ENCODE results near the gene SLC6A7.

DNA sequence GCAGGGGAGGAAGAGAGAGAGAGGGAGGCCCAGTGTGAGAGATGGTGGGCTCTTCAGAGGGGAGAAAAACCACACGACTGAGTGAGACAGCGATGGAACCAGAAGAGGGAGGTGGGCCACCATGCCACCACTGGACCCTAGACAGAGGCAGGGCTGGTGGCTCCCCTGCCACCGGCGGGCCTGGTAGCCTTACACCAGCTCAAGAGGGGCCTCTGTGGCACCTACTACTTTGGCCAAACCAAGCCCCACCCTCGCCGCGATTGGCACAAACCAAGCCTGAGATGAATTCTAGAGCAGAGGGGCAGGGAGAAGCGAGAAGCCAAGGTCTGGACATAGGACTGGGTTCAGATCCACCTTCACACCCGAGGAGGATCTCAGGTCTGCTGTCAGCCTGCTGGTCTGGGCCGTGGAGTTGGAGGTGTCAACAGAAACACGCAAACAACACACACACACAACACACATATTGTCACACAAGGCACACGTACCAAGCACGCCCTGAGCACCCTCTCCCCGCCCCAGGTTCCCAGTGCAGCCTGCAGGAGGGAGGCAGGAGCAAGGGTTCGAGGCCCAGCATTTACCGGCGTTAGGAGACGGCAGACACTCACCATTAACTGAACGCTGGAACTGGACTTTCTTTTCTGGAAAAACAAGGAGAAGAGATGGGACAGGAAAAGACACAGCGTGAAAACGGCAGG is 49.4 kb downstream of the SLC6A7 start:
- TF ChIP-seq, protein P1, sequence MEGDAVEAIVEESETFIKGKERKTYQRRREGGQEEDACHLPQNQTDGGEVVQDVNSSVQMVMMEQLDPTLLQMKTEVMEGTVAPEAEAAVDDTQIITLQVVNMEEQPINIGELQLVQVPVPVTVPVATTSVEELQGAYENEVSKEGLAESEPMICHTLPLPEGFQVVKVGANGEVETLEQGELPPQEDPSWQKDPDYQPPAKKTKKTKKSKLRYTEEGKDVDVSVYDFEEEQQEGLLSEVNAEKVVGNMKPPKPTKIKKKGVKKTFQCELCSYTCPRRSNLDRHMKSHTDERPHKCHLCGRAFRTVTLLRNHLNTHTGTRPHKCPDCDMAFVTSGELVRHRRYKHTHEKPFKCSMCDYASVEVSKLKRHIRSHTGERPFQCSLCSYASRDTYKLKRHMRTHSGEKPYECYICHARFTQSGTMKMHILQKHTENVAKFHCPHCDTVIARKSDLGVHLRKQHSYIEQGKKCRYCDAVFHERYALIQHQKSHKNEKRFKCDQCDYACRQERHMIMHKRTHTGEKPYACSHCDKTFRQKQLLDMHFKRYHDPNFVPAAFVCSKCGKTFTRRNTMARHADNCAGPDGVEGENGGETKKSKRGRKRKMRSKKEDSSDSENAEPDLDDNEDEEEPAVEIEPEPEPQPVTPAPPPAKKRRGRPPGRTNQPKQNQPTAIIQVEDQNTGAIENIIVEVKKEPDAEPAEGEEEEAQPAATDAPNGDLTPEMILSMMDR (conservative IDR thresholded peaks at IDR 0.05; ENCODE audit: low read length), result no peak
- TF ChIP-seq EZH2phosphoT487 (IDR thresholded peaks at IDR 0.05; ENCODE audit: borderline replicate concordance), result no peak

Data from Loucy (cell line).